SK-N-SH (cell line): ENCODE results near the gene DGKD. TPM values are rescaled to one million over a fixed set of nuclear protein-coding genes. Genes with fewer than 3 reads are reported as not detected.
A peak's percentile ranks its signal among the peaks of the same experiment; 100 is the strongest.

Experiments used
- CTCF ChIA-PET: fragments of 300-600, 350-600 bp; formaldehyde crosslinking; extraction: SDS; loops from one replicate; lab custom pipeline; 2021; lab: Yijun Ruan, JAX
- POLR2A ChIA-PET: fragments of 350-600 bp; sonication (Branson Sonifier 250); formaldehyde crosslinking; extraction: SDS; loops from one replicate; lab custom pipeline; 2020; ENCODE audit warnings: antibody characterized with exemption, inconsistent platforms; lab: Yijun Ruan, JAX
- DNase-seq: peaks from one replicate; pipeline ENCODE4 v3.0.0; 2012
- H2AFZ ChIP-seq: fragments of 200-600 bp; sonication (generic); 2 replicates; pipeline ENCODE4 v1.8.1; 2016; ENCODE audit warnings: antibody characterized with exemption, mild to moderate bottlenecking, low read depth
- H3F3A ChIP-seq: fragments of 200-600 bp; sonication (generic); replicated peaks from 2 replicates; pipeline ENCODE3; 2016; ENCODE audit warnings: antibody characterized with exemption, mild to moderate bottlenecking; ENCODE audit not compliant: insufficient read depth
- H3K27ac ChIP-seq, 2 experiments: fragments of 200-500 bp in 1 of 2; fragments of 200-600 bp in 1 of 2; sonication (Bioruptor generic) in 1 of 2; sonication (generic), shearing (Covaris generic) in 1 of 2; 2 replicates each; pipeline versions ENCODE4 v1.5.1 to v1.6.1; 2014 to 2016; ENCODE audit warnings: low read depth in 2 of 2, inconsistent platforms in 1 of 2, low read length in 1 of 2, mild to moderate bottlenecking in 1 of 2, mixed read lengths in 1 of 2
- H3K27me3 ChIP-seq: fragments of 200-600 bp; sonication (generic), shearing (Covaris generic); 2 replicates; pipeline ENCODE4 v1.6.1; 2016; ENCODE audit warnings: mixed run types; ENCODE audit not compliant: insufficient read depth
- H3K36me3 ChIP-seq, 2 experiments: fragments of 200-500 bp in 1 of 2; fragments of 200-600 bp in 1 of 2; sonication (Bioruptor generic) in 1 of 2; sonication (generic) in 1 of 2; replicated peaks in 1 of 2; 2 replicates each; pipeline versions ENCODE3 to v1.5.1; 2014 to 2016; ENCODE audit warnings: low read length in 1 of 2, mild to moderate bottlenecking in 1 of 2; ENCODE audit not compliant: insufficient read depth in 2 of 2, control insufficient read depth in 1 of 2
- H3K4me1 ChIP-seq, 2 experiments: fragments of 200-500 bp in 1 of 2; fragments of 200-600 bp in 1 of 2; sonication (Bioruptor generic) in 1 of 2; sonication (generic), shearing (Covaris generic) in 1 of 2; 2 replicates each; pipeline versions ENCODE4 v1.5.1 to v1.6.1; 2014 to 2016; ENCODE audit warnings: low read depth in 1 of 2, low read length in 1 of 2, mixed run types in 1 of 2; ENCODE audit not compliant: insufficient read depth in 2 of 2, control insufficient read depth in 1 of 2
- H3K4me2 ChIP-seq: fragments of 200-600 bp; sonication (generic), shearing (Covaris generic); 2 replicates; pipeline ENCODE4 v1.6.1; 2017; ENCODE audit warnings: mixed run types
- H3K4me3 ChIP-seq, 2 experiments: fragments of 200-500 bp in 1 of 2; fragments of 200-600 bp in 1 of 2; sonication (Bioruptor generic) in 1 of 2; sonication (generic), shearing (Covaris generic) in 1 of 2; 2 replicates each; pipeline versions ENCODE4 v1.5.1 to v1.8.1; 2014 to 2016; ENCODE audit warnings: low read depth in 2 of 2, inconsistent platforms in 1 of 2, low read length in 1 of 2, mild to moderate bottlenecking in 1 of 2, mixed read lengths in 1 of 2, moderate library complexity in 1 of 2
- H3K79me2 ChIP-seq: fragments of 200-600 bp; sonication (generic); 2 replicates; pipeline ENCODE4 v1.8.1; 2017; ENCODE audit warnings: mild to moderate bottlenecking; ENCODE audit not compliant: insufficient read depth
- H3K9ac ChIP-seq: fragments of 200-600 bp; sonication (generic); 2 replicates; pipeline ENCODE4 v1.6.1; 2017; ENCODE audit warnings: mixed run types
- H3K9me2 ChIP-seq: fragments of 200-600 bp; sonication (generic); 2 replicates; pipeline ENCODE4 v1.6.1; 2017; ENCODE audit warnings: mixed run types
- H3K9me3 ChIP-seq: fragments of 200-600 bp; sonication (generic); 2 replicates; pipeline ENCODE4 v1.6.1; 2017; ENCODE audit warnings: mixed run types, mild to moderate bottlenecking, moderate library complexity
- H4K20me1 ChIP-seq: fragments of 200-600 bp; sonication (generic); 2 replicates; pipeline ENCODE4 v1.6.1; 2017; ENCODE audit warnings: mild to moderate bottlenecking, mixed run types; ENCODE audit not compliant: insufficient read depth
- CHD2 ChIP-seq: fragments of 150-350 bp; IDR thresholded peaks from 2 replicates; pipeline ENCODE4 v1.6.1; 2018; ENCODE audit warnings: low read length; ENCODE audit not compliant: partially characterized antibody
- EP300 ChIP-seq, 2 experiments: IDR thresholded peaks; 2 replicates each; pipeline versions ENCODE4 v1.4.0 to v1.6.1; 2012; ENCODE audit warnings: borderline replicate concordance in 1 of 2, low read depth in 1 of 2, low read length in 1 of 2
- FOSL2 ChIP-seq: IDR thresholded peaks from 2 replicates; pipeline ENCODE4 v1.4.0; 2012; ENCODE audit warnings: low read depth, mild to moderate bottlenecking, moderate library complexity, borderline replicate concordance
- FOXJ3 ChIP-seq: sonication (generic); formaldehyde crosslinking; IDR thresholded peaks from 2 replicates; pipeline ENCODE4 v1.5.1; 2020; ENCODE audit warnings: mild to moderate bottlenecking, missing genetic modification reagents
- GABPA ChIP-seq: IDR thresholded peaks from 2 replicates; pipeline ENCODE4 v1.4.0; 2012; ENCODE audit warnings: low read depth, mild to moderate bottlenecking
- GATA2 ChIP-seq: sonication (generic); formaldehyde crosslinking; IDR thresholded peaks from 2 replicates; pipeline ENCODE4 v1.5.0; 2020; ENCODE audit warnings: mild to moderate bottlenecking, missing genetic modification reagents
- IRF3 ChIP-seq: fragments of 150-350 bp; IDR thresholded peaks from 2 replicates; pipeline ENCODE4 v1.6.1; 2016; ENCODE audit warnings: mild to moderate bottlenecking, low read depth, low read length
- JUND ChIP-seq: IDR thresholded peaks from 2 replicates; pipeline ENCODE4 v1.4.0; 2012
- MAX ChIP-seq: IDR thresholded peaks from 2 replicates; pipeline ENCODE4 v1.4.0; 2012; ENCODE audit warnings: low read depth
- MXI1 ChIP-seq: IDR thresholded peaks from 2 replicates; pipeline ENCODE4 v1.6.1; 2012; ENCODE audit warnings: mild to moderate bottlenecking, low read depth, low read length, improper control_type of control experiment
- NFIC ChIP-seq: IDR thresholded peaks from 2 replicates; pipeline ENCODE4 v1.4.0; 2012; ENCODE audit warnings: borderline replicate concordance
- NRF1 ChIP-seq: IDR thresholded peaks from 2 replicates; pipeline ENCODE4 v1.6.1; 2012; ENCODE audit warnings: low read depth, mild to moderate bottlenecking, low read length
- PBX3 ChIP-seq: IDR thresholded peaks from 2 replicates; pipeline ENCODE4; 2012
- POLR2AphosphoS5 ChIP-seq: IDR thresholded peaks from 2 replicates; pipeline ENCODE4 v1.6.1; 2012; ENCODE audit warnings: low read depth, low read length
- RAD21 ChIP-seq: IDR thresholded peaks from 2 replicates; pipeline ENCODE4 v1.6.1; 2012; ENCODE audit warnings: mild to moderate bottlenecking, low read length
- RCOR1 ChIP-seq: fragments of 150-350 bp; IDR thresholded peaks from 2 replicates; pipeline ENCODE4 v1.6.1; 2017; ENCODE audit warnings: antibody characterized with exemption, low read length
- RFX5 ChIP-seq: IDR thresholded peaks from 2 replicates; pipeline ENCODE4 v1.6.1; 2012; ENCODE audit warnings: mild to moderate bottlenecking, improper control_type of control experiment, low read length
- SIN3A ChIP-seq: IDR thresholded peaks from 2 replicates; pipeline ENCODE4 v1.6.1; 2012; ENCODE audit warnings: low read depth, mild to moderate bottlenecking, low read length, moderate library complexity, borderline replicate concordance
- SMC3 ChIP-seq: IDR thresholded peaks from 2 replicates; pipeline ENCODE4 v1.6.1; 2012; ENCODE audit warnings: low read depth, low read length, improper control_type of control experiment
- TEAD4 ChIP-seq: IDR thresholded peaks from 2 replicates; pipeline ENCODE4 v1.4.0; 2012; ENCODE audit warnings: mild to moderate bottlenecking, borderline replicate concordance; ENCODE audit not compliant: insufficient read depth
- ZBTB33 ChIP-seq: IDR thresholded peaks from 2 replicates; pipeline ENCODE4 v1.4.0; 2012; ENCODE audit warnings: low read depth, borderline replicate concordance
- WGBS: methylation state at CpG from one replicate; pipeline ENCODE4 v1.1.6; 2017; ENCODE audit warnings: low lambda C conversion rate; 5-methylcytosine and 5-hydroxymethylcytosine counted together
- polyA plus RNA-seq, 3 experiments: library from polyadenylated mRNA; depleted of rRNA; stranded (reverse); fragments of >200 nt; gene quantifications; 2 replicates each; pipeline ENCODE4 v1.2.3, GENCODE V29; 2012

The DGKD gene
- polyA plus RNA-seq, 1 of the 3 experiments (the other 2 are of a cell fraction): 21.7 TPM

- TF ChIP-seq GABPA (no peak), TEAD4 (peak; percentile 99), ZBTB33 (peak; percentile 58; the same call in 1 of the 2 replicates), FOXJ3 (CRISPR knock-in tag) (no peak), RAD21 (no peak), POLR2AphosphoS5 (peak; percentile 82; the same call in 1 of the 2 replicates)
These were observed 132.7 kb downstream of the DGKD start (continued) for GRCh38 chr2:233486778-233487552.

GRCh38 chr2:233487748-233488345, 133.6 kb downstream of the DGKD start:
- TF ChIP-seq POLR2AphosphoS5 (no peak), MAX (no peak), RCOR1 (no peak), GABPA (no peak), IRF3 (no peak), NRF1 (no peak), GATA2 (CRISPR knock-in tag) (no peak), MXI1 (no peak), RFX5 (no peak), NFIC (no peak), EP300 (IDR thresholded peaks at IDR 0.05; ENCODE audit: borderline replicate concordance in 1 of 2, low read depth in 1 of 2, low read length in 1 of 2) (no peak), CHD2 (no peak), SMC3 (no peak), PBX3 (no peak), FOSL2 (no peak), JUND (no peak), FOXJ3 (CRISPR knock-in tag) (no peak), SIN3A (no peak)
- H2AFZ ChIP-seq: no peak overlapping the region
- H3K4me3 ChIP-seq: no peak overlapping the region; a peak in 1 of 4 replicates
- DNase-seq: no peak
- CTCF ChIA-PET: no interaction called here
- no peaks in the 10 kb centered on the region for H3K9me2 ChIP-seq
- H3K9ac ChIP-seq: peak overlapping the region; percentile 59; the same call in 1 of the 2 replicates
- no peaks in the 10 kb centered on the region for H3K9me3 ChIP-seq
- H3K79me2 ChIP-seq: peaks cover 7% of the 10 kb centered on the region; the same call in 1 of the 2 replicates
- POLR2A ChIA-PET: no interaction called here
- peaks cover 2 to 34% of the 10 kb centered on the region in 2 experiments; a peak in 3 of 4 replicates for H3K4me1 ChIP-seq
- H3K27ac ChIP-seq: peak overlapping the region; percentile 67 to 99; a peak in 3 of 4 replicates
- H3K27me3 ChIP-seq: no peaks in the 10 kb centered on the region
- H3K36me3 ChIP-seq: peaks cover 33 to 35% of the 10 kb centered on the region in 2 experiments
- WGBS: 59% methylated on average over 9 of the region's 9 CpGs
- H3K4me2 ChIP-seq: peak overlapping the region; percentile 61
- H3F3A ChIP-seq: peaks cover 38% of the 10 kb centered on the region
- H4K20me1 ChIP-seq: no peaks in the 10 kb centered on the region
